A673 (cell line): ENCODE measurements around the gene THRB.

ENCODE experiments used
- CTCF ChIP-seq: fragments of 300-800, 200-600 bp; sonication (generic); conservative IDR thresholded peaks from 2 replicates; pipeline ENCODE4 v1.5.1; 2017; ENCODE audit warnings: low read depth, mild to moderate bottlenecking, antibody characterized with exemption, low read length, moderate library complexity, mixed read lengths
- EZH2 ChIP-seq: fragments of 200-600 bp; sonication (generic); IDR thresholded peaks from 2 replicates; pipeline ENCODE4 v1.6.1; 2017; ENCODE audit warnings: borderline replicate concordance, low read depth, mild to moderate bottlenecking, mixed read lengths, antibody characterized with exemption, low read length; ENCODE audit not compliant: poor library complexity, severe bottlenecking

GRCh38 chr3:24201301-24201700 lies 293.3 kb downstream of the THRB start:
- TF ChIP-seq EZH2, result no peak
- TF ChIP-seq CTCF, result no peak
